ENCODE results near the gene TBL3. TPM values are rescaled to one million over a fixed set of nuclear protein-coding genes. Genes with fewer than 3 reads are reported as not detected.

Gene TBL3
- total and polyA plus RNA-seq, 2 of the 8 experiments (the other 6 are each of a cell fraction or from before 2014, with no cell fraction given), result 65.8 to 137 TPM

- H4K5ac ChIP-seq (ENCODE audit: insufficient read length, low read depth, low read length), result no peak overlapping the region
- no peaks in the 10 kb centered on the region for H3K79me1 ChIP-seq (ENCODE audit: low read depth, low read length)
- peaks cover 0 to 11% (median 6%) of the 10 kb centered on the region in 4 experiments; a peak in 5 of 7 replicates for H3K4me1 ChIP-seq (replicated peaks in 1 of 4; ENCODE audit: control insufficient read depth in 3 of 4, insufficient read depth in 4 of 4, low read length in 3 of 4)
- no peaks in the 10 kb centered on the region for H3K36me3 ChIP-seq (ENCODE audit: control insufficient read depth in 2 of 4, insufficient read depth in 4 of 4, low read length in 3 of 4)
- H2BK20ac ChIP-seq (ENCODE audit: low read length), result no peak overlapping the region
- DNase-seq (ENCODE audit: low read depth in 1 of 2, low spot score in 2 of 2) (no peak), FAIRE-seq (no peak)
- no peak overlapping the region for H2BK5ac ChIP-seq (ENCODE audit: low read depth, low read length)
- H4K20me1 ChIP-seq (replicated peaks in 1 of 2; ENCODE audit: control insufficient read depth in 1 of 2, insufficient read depth in 2 of 2, low read length in 2 of 2), result peaks cover 0 to 4% of the 10 kb centered on the region in 2 experiments
- no peak overlapping the region for H3K18ac ChIP-seq (ENCODE audit: extremely low read depth, low read length)
- H2BK120ac ChIP-seq (replicated peaks; ENCODE audit: low read depth, low read length), result no peak overlapping the region
- H3K9me3 ChIP-seq (ENCODE audit: insufficient read depth in 2 of 2, low read depth in 1 of 2, low read length in 1 of 2), result no peaks in the 10 kb centered on the region
- H3K56ac ChIP-seq (replicated peaks; ENCODE audit: insufficient read length, low read depth, low read length), result no peak overlapping the region
- POLR2A ChIA-PET (ENCODE audit: partially characterized antibody), result interaction anchor here (1.1 to 11.7 kb wide), 4 partner anchors 14 to 119 kb away, joined by 3 to 336 read pairs (median 4); partner anchors contain the start of genes FAHD1, HAGH, NDUFB10 and RNF151
- no peaks in the 10 kb centered on the region for H3K79me2 ChIP-seq (ENCODE audit: control insufficient read depth in 1 of 2, insufficient read depth in 2 of 2, low read length in 2 of 2)
- 0 out of 2 replicates have a peak overlapping the region, but pooled peaks have one; percentile 78 for H4K8ac ChIP-seq (ENCODE audit: extremely low read depth, insufficient read depth, low read length)
- H4K91ac ChIP-seq (replicated peaks; ENCODE audit: insufficient read length, low read length), result no peak overlapping the region
- CTCF ChIA-PET (ENCODE audit: partially characterized antibody), result interaction anchor here (0.7 to 2.9 kb wide), 18 partner anchors 11 to 204 kb away, joined by 3 to 14 read pairs (median 3); partner anchors contain the start of genes NDUFB10 and RPS2
- H3K14ac ChIP-seq (ENCODE audit: insufficient read length), result no peak overlapping the region
- H3K27ac ChIP-seq (ENCODE audit: low read depth, low read length), result no peak overlapping the region
- no peak overlapping the region for H3K23ac ChIP-seq (ENCODE audit: insufficient read length)
- H2BK12ac ChIP-seq (ENCODE audit: low read depth, low read length), result 0 out of 2 replicates have a peak overlapping the region, but pooled peaks have one; percentile 9
- H3K4me3 ChIP-seq (ENCODE audit: extremely low read depth in 1 of 4, insufficient read depth in 2 of 4, low read depth in 3 of 4, low read length in 4 of 4), result no peak overlapping the region
- no peak overlapping the region for H3K4me2 ChIP-seq (ENCODE audit: insufficient read depth in 1 of 2, low read depth in 2 of 2, low read length in 2 of 2)
- TF ChIP-seq CTBP2 (IDR thresholded peaks at IDR 0.05; ENCODE audit: borderline replicate concordance, insufficient read depth, insufficient read length, low read length), result no peak
- no peak for TF ChIP-seq TAF1 (IDR thresholded peaks at IDR 0.05; ENCODE audit: low read depth, low read length)
- no peak for TF ChIP-seq SUZ12 (IDR thresholded peaks at IDR 0.05; ENCODE audit: low read length)
- H3K23me2 ChIP-seq (ENCODE audit: low read depth, low read length), result peaks cover 6% of the 10 kb centered on the region; the same call in 1 of the 2 replicates
- no peak overlapping the region for H3K4ac ChIP-seq (replicated peaks; ENCODE audit: insufficient read length, low read depth, low read length)
- H2AFZ ChIP-seq (ENCODE audit: low read length), result no peak overlapping the region
- no peak overlapping the region for H3K9ac ChIP-seq (replicated peaks in 1 of 4; ENCODE audit: extremely low read depth in 1 of 4, low read depth in 3 of 4, low read length in 3 of 4)
- peak overlapping the region; percentile 29; the same call in 1 of the 2 replicates for H2BK15ac ChIP-seq (ENCODE audit: low read length)
- WGBS, 2 experiments (ENCODE audit: extremely low coverage in 1 of 2, insufficient coverage in 1 of 2, insufficient read length in 1 of 2, insufficient replicate concordance in 2 of 2, low coverage in 1 of 2, low lambda C conversion rate in 2 of 2, missing lambda C conversion rate in 1 of 2), result 89% methylated on average over 19 of the region's 19 CpGs; no CpG with 5 or more reads in 1 of the 2 experiments
- no peak overlapping the region for H2AK5ac ChIP-seq (ENCODE audit: low read depth, low read length)
- peaks cover 0 to 2% (median 0%) of the 10 kb centered on the region in 4 experiments; a peak in 1 of 7 replicates for H3K27me3 ChIP-seq (replicated peaks in 1 of 4; ENCODE audit: control insufficient read depth in 3 of 4, extremely low read depth in 1 of 4, insufficient read depth in 3 of 4, low read length in 3 of 4)
Measured at GRCh38 chr16:1945559-1946391, 26.1 kb upstream of the TBL3 start.

Measured in H1 (cell line).